ENCODE data around the gene C1orf21.

C1orf21 gene

GRCh38 chr1:184672013-184672726 lies 285.3 kb downstream of the C1orf21 start:
- no peak for DNase-seq

- no peak for DNase-seq
Observed at GRCh38 chr1:184673305-184673704, 286.5 kb downstream of the C1orf21 start.

- DNase-seq, result no peak
Observed at GRCh38 chr1:184677344-184677743, 290.5 kb downstream of the C1orf21 start.
